ENCODE data around the gene RASAL1. TPM values are rescaled to one million over a fixed set of nuclear protein-coding genes. Genes with fewer than 3 reads are reported as not detected.

RASAL1 gene
- total RNA-seq, 1 experiment from 2014 or later = 29.3 TPM

DNA sequence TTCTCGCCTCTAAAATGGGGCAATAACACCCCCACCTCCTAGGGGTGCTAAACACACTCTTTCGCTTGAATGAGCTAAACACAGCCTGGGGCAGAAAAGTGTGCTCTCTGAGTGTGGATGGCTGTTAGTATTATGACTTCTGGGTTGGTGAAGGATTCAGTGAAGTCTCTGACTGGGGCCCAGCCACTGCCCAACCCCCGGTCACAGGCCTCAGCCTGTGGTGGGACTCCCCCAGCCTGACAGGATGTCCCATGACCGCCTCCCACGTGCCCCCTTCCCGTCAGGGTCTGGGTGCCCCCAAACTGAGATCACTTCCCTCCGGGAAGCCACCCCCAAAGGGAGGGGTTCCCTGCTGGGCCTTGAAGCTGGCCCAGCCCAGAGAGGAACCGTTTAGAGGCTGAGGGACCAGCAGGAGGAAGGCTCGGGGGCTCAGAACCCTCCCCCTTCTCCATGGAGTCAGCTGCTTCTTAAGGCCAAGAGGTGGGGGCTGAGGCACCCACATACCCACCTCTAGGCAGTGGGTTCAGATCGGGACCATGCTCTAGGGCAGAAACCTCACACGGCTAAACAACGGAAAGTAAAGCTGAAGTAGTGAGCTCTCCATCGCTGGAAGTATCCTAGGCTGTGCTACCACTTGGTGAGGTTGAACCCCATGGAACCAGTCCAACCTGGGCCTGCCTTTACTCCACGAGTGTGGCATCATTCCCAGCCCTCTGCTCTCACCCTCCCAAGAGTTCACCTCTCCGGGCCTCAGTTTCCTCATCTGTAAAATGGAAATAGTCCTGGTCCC is 65.2 kb downstream of the RASAL1 start:
- in situ Hi-C loops (cut with HindIII; ENCODE audit: low pct_unique_long_range_greater_than_20kb, low sequenced_read_pairs) = no loop called here
- no peak for DNase-seq (ENCODE audit: low read depth)

DNA sequence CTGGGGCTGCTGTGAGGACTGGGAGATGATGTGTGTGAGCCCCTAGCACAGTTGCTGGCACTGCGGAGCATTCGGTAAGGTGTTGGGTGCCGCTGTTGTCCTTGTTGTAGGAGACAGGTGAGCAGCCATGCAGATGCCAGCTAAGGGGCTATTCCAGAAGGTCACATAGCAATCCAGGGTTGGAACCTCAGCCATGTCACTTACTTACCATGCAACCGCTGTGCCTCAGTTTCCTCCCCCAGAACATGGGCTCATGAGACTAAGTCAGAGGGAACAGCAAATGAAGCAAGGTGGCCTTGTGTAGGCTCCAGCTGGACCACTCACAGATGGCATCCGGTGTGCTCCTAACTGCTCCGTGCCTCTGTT is 65.8 kb downstream of the RASAL1 start:
- DNase-seq (ENCODE audit: low read depth) = no peak
- in situ Hi-C loops (cut with HindIII; ENCODE audit: low pct_unique_long_range_greater_than_20kb, low sequenced_read_pairs) = no loop called here

DNA sequence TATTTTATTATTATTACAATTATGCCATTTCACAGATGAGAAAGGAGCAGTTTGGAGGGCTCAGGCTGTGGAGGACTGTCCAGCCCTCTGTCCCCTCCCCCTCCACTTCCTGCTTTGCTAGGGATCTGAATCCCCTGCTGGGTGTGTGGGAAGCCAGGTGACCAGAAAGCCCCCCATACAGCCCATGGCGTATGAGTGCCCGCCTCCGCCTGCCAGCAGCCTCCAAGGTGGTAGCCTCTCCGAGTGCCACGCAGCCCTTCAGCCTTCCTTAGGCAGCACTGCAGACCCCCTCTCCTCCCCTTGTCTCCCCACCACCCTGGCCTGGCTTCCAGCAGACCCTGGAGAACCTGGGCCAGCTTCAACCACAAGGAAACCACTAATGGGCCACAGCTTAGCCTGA is 66.4 kb downstream of the RASAL1 start:
- in situ Hi-C loops (cut with HindIII; ENCODE audit: low pct_unique_long_range_greater_than_20kb, low sequenced_read_pairs) = no loop called here

DNA sequence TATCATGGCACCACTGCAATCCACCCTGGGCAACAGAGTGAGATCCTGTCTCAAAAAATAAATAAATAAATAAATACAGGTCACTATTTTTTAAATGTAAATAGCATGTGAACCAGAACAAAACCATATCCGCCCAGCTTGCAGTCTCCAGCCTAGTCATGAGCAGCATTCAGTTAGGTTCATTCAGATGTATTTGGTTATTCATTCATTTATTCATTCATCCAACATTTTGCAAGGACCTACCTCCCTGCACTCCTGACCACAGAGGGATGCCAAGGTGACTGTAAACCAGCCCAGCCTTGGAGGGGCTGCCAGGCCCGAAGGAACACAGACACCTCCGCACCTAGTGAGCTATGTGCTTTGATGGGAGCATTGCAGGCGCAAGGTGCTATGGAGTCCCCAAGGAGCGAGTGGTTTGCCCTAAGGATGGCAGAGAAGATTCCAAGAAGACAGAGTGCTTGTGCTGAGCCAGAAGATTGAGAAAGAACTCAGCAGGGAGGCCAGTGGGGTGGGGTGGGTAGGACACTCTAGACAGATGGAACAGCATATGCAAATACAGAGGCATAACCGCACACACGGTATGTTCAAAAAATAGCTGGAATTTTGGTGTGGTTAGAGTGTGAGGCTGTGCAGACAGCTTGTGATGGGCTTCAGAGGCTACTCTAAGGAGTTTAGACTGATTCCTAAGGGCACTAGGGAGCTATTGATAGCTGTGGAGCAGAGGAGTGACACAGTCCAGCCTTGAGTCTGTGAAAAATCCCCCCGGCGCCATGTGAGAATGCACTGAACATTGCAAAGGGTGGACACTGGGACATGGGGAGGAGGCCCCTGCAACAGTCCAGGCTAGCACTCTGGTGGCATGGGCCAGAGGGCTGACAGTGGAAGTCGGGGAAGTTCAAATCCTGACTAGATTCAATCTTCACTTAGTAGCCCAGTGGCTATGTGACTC is 67.3 kb downstream of the RASAL1 start:
- in situ Hi-C loops (cut with HindIII; ENCODE audit: low pct_unique_long_range_greater_than_20kb, low sequenced_read_pairs) = no loop called here
- no peak for DNase-seq (ENCODE audit: low read depth)

More for the DNA sequence above, 66.4 kb downstream of the RASAL1 start:
- no peak for DNase-seq (ENCODE audit: low read depth)

DNA sequence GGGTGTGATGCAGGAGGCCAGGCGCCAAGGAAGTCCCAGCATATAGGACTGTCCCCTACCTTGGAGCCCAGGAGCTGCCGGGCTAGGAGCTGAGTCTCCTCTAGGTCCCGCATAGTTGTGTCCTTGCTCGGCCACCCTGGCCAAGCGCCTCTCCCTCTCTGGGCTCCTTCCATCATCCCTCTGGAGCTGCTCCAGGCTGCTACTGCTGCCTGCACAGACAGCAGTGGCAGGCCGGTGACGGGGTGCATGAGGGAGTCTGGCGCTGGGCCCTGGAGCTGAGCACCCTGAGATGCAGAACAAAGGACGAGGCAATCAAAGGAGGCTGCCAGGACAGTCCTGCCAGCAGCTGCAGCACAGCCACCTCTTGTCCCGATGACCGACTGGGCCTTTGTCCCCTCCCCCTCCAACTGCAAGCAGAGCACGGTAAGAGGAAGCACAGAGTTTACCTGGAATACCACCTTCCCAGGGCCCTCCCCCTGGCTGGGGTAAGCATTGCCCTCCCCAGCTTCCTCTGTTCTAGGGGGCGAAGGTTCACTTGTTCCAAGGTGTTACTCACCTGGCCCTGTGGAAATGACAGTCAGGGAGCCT is 68.7 kb downstream of the RASAL1 start:
- in situ Hi-C loops (cut with HindIII; ENCODE audit: low pct_unique_long_range_greater_than_20kb, low sequenced_read_pairs) = no loop called here

DNA sequence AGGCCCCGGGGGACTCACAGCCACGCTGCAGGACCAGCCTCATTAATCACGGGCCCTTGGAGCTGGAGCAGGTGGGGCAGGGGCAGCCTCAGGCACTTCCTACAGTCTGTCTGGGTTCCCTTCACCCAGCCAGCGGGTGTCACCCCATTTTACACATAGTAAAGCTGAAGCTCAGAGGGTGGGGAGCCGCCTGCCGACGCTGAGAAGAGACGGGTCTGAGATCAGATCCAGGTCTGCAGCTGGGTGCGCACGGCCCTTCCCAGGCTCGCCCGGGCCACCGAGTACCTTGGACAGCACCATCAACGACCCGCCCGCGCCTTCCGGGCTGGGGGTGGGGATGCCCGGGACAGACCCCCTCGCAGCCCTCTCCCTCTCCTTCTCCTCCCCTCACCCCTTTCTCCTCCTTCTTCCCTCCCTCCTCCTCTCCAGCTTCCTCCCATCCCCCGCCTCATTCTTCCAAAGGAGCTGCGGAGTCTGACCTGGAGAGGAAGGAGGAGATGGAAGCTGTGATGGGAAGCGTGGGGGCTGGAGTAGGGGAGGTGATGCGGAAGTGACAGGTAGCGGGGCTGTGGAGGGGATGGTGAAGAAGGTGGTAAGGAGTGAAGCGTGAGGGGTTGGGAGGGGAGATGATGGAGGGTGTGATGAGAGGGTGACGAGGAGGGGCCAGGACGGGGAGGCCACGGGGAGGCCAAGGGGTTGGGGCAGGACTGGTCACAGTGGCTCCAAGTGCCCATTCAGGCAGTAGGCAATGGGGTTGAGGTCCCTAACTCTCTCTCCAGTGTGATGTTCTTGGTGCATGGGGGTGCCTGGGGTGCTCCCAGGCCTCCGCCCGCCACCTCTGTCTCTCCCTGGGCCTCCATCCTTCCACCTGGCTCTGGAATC is 70.2 kb downstream of the RASAL1 start:
- in situ Hi-C loops (cut with HindIII; ENCODE audit: low pct_unique_long_range_greater_than_20kb, low sequenced_read_pairs) = no loop called here
- no peak for DNase-seq (ENCODE audit: low read depth)

More for the DNA sequence above, 68.7 kb downstream of the RASAL1 start:
- DNase-seq (ENCODE audit: low read depth) = no peak

DNA sequence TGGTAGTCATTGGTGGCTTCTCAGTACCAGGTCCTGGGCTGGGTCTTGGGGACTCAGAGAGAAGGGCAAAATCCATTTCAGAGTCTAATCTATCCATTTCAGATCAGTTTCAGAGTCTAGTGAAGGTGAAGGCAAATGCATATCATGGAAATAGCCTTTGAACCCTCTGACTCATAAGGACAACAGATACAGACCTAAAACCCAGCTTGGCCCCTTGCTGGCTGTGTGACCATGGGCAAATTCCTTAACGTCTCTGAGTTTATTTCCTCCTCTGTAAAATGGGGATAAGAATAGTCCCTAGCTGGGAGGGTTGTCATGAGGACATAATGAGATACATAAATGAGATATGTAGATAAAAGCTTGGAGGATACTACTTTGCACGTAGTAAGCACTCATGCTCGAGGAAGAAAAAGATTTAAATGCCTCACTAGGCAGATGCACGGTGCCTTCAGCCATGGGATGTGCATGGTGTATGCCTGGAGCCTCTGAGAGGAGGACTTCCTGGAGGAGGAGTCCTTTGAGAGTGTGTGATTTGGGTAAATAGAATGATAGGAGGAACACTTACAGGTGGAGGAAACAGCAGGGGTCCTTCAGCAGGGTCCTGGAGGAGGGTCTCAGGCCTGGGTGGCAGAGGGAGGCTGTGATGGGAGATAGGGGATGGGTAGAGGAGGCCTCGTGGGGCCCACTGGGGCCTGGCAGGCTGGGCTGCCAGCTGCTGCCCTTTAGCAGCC is 71.0 kb downstream of the RASAL1 start:
- in situ Hi-C loops (cut with HindIII; ENCODE audit: low pct_unique_long_range_greater_than_20kb, low sequenced_read_pairs) = no loop called here
- no peak for DNase-seq (ENCODE audit: low read depth)

DNA sequence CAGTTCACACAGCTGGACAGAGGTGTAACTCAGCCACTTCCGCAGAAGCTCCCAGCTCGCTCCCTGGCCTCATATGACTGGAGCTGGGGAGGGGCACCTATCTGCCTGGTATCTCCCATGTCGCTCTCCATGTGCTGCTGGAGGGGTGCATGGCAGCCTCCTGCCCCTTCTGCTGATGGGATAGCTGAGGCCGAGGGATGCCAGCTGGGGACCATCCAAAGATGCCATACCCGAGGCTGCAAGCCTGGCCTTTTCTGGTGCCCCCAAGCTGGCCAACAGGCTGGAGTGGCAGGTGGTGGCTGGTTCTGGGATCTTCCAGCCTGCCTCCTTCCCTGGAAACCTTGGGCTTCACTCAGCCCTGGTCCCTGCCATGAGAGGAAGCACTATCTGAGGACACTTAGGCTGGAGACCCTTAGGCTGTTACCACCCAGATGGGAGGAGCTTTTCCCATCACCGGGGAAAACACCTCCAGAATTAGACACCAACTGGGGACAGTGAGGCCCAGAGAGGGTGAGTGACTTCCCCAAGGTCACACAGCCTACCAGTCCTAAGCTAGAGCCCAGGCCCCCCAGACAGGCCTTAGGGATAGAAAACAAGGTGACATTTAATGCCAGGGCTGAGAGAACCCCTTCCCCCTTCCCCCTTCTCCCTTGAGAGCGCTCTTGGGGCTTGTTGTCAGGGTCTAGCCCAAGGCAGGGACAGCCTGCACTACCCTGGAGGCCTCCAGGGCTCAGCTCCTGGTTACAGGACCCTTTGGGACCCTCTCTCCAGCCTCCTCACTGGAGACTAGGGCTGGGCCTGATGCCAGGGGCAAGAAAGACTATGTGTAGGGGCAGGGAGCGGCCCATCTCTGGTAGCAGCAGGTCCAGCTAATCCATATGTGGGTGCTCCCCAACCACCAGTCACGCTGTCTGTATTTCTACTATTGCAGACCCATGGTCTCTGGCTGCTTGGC is 71.9 kb downstream of the RASAL1 start:
- in situ Hi-C loops (cut with HindIII; ENCODE audit: low pct_unique_long_range_greater_than_20kb, low sequenced_read_pairs) = no loop called here

DNA sequence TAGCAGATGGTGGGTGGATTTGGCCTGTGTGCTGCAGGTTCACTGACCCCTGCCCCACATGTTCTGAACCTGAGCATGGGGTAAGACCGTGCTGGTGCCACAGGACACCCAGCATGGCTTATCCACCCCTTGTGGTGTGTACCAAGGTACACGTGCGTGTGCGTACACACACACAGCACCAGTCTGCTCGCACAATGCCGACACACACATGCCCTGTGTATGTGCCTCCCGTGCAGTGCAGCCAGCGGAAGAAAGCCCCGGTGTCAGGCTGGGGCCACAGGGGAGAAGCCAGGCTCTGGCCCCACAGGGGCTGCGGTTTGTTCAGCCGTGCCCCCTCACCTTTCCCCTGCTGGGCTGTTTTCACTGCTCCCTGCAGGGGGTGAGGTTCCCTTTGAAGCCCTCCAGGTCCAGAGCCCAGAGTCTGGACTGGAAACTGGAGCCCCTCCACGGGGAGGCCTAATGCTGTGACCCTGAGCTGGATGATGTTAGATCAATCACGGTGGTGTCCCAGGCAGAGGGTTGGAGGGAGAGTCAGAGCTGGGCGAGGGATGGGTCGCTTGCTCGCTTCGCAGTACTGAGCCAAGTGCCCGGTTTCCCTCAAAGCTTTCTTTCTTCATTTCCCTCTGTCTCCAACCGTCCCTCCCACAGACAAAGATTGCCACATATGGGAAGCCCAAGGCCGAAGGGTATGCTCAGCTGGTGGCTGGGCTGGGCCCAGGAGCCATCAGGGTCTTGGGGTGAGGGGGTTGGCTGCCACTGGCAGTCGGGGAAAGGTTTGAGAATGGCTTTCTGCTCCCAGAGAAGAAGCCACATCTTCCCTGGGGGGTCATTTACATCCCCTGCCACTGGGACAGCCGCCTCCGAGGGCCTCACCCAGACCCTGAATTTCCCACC is 72.8 kb downstream of the RASAL1 start:
- DNase-seq (ENCODE audit: low read depth) = no peak
- in situ Hi-C loops (cut with HindIII; ENCODE audit: low pct_unique_long_range_greater_than_20kb, low sequenced_read_pairs) = no loop called here

More for the DNA sequence above, 71.9 kb downstream of the RASAL1 start:
- no peak for DNase-seq (ENCODE audit: low read depth)

DNA sequence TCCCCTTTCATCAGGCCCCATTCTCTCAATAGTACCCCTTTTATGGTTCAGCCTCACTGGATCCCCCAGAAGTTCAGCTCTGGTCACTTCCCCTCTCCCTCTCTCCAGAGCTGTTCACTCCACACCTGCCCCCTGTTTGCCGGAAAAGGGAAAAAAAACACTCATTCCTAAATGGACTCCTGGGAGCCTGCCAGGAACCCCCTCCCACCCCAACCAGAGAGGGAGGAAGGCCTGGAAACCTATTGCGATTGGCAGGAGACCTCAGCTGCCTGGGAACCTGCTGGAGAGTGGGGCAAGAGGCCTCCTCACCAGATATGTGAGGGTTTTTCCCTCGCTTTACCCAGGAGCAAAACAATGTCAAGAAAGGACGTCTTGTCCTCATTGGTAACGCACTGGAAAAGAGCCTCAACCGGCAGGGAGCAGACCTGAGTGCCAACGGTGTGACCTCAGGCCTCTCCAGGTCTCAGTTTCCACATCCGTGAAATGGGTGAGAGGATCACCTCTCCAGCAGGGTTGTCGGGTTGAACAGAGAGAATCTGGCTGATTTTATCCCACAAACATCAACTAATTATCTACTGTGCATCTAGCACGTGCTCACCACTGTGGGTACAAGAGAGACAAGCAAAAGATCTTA is 74.4 kb downstream of the RASAL1 start:
- no peak for DNase-seq (ENCODE audit: low read depth)
- in situ Hi-C loops (cut with HindIII; ENCODE audit: low pct_unique_long_range_greater_than_20kb, low sequenced_read_pairs) = no loop called here

DNA sequence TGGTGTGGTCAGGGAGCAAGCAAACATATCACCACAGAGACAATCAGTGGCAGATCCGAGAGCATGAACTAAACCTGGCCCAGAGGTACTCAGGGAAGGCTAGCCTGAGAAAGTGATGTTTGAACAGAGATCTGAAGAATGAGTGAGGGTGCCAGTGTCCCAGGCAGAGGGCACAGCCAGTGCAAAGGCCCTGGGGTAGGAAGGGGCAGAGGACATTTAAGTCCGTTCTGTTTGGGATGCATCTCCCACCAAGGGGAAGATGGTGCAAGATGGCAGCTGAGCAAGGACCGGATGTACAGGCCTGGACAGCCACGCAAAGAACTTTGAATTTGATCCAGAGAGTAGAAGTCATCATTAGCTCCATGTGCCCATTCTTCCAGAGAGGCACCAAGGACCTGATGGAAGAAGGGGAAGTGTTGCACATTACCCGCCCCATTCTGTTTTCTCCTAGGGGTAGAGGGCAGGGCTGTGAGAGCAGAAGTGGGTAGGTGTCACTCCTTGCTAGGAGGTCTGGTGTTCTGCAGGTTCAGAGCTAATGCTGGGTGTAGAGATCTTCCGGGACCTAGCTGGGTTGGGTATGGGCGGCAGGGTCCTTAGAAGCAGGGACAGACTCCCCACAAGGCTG is 75.1 kb downstream of the RASAL1 start:
- DNase-seq (ENCODE audit: low read depth) = no peak
- in situ Hi-C loops (cut with HindIII; ENCODE audit: low pct_unique_long_range_greater_than_20kb, low sequenced_read_pairs) = no loop called here

DNA sequence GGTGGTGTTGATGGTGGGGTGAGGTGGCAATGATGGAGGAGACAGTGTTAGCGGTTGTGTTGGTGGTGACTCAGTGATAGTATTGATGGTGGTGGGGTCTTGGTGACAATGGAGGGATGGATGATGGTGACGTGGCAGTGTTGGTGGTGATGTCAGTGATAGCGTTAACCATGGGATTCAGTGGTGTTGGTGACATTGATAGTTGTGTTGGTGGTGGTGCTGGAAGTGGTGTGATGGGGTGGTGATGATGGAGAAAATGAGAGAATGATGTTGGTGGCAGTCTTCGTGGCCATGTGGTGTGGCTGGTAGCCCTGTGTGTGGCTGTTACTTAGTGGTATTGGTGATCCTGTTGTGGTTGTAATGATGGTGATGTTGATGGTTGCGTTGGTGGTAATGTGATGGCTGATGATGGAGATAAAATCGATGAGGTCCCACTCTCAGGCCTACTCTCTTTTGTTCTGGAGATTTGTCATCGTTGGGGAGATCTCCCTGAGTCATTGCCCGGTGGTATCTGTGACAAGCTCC is 76.4 kb downstream of the RASAL1 start:
- no peak for DNase-seq (ENCODE audit: low read depth)

DNA sequence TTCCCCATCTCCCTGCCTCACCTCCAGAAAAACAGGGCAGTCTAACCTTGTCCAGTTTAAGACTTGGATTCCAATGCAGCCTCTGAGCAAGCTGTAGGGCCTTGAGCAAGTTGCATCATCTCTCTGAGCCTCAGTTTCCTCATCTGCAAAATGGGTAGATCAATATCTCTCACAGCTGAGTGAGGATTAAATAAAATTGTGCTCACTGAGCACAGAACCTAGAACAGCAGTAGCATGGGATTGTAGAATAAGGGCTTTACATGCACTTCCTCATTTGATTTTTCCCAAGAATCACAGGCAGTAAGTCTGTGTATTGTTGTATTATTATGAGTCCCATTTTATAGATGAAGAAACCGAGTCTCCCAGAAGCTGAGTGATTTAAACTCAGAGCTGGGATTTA is 77.0 kb downstream of the RASAL1 start:
- no peak for DNase-seq (ENCODE audit: low read depth)
- in situ Hi-C loops (cut with HindIII; ENCODE audit: low pct_unique_long_range_greater_than_20kb, low sequenced_read_pairs) = no loop called here

More for the DNA sequence above, 76.4 kb downstream of the RASAL1 start:
- in situ Hi-C loops (cut with HindIII; ENCODE audit: low pct_unique_long_range_greater_than_20kb, low sequenced_read_pairs) = no loop called here

Data from Caki2 (cell line).